Measurements from ENCODE around the gene CD84. TPM values are rescaled to one million over a fixed set of nuclear protein-coding genes. Genes with fewer than 3 reads are reported as not detected.
"Not testable (repeated sequence)": the region's sequence is repeated elsewhere in the genome, so short reads cannot be mapped to it uniquely, and the experiment has no call there.

The CD84 gene
- total RNA-seq, 3 donors from 2014 or later (not counting 1 experiment from before 2014, with no cell fraction given), result 11.1 to 56.7 (median 12.9) TPM

DNA sequence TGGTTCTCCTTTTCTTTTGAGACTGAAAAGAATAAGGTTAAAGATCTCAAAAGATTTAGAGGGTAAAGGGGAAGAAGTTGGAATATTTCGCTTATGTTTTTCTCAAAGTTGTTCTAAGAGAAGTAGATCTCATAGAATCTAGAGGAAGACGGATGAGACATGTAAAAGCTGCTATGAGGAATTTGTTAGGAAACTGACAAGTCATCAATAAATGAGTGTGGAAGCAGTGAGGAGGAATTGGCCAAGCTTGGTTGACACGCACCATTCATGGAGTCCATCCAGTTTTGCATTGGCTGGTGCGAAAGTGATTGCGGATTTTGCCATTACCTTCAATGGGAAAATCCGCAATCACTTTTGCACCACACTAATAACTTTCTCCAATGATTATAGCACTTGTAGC lies 76.2 kb downstream of the CD84 start:
- TF ChIP-seq, protein P1, sequence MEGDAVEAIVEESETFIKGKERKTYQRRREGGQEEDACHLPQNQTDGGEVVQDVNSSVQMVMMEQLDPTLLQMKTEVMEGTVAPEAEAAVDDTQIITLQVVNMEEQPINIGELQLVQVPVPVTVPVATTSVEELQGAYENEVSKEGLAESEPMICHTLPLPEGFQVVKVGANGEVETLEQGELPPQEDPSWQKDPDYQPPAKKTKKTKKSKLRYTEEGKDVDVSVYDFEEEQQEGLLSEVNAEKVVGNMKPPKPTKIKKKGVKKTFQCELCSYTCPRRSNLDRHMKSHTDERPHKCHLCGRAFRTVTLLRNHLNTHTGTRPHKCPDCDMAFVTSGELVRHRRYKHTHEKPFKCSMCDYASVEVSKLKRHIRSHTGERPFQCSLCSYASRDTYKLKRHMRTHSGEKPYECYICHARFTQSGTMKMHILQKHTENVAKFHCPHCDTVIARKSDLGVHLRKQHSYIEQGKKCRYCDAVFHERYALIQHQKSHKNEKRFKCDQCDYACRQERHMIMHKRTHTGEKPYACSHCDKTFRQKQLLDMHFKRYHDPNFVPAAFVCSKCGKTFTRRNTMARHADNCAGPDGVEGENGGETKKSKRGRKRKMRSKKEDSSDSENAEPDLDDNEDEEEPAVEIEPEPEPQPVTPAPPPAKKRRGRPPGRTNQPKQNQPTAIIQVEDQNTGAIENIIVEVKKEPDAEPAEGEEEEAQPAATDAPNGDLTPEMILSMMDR (IDR thresholded peaks at IDR 0.05), result no peak
- H3K4me3 Mint-ChIP-seq, result peak overlapping the region; percentile 7
- intact Hi-C loops (cut with micrococcal nuclease), result no loop called here

DNA sequence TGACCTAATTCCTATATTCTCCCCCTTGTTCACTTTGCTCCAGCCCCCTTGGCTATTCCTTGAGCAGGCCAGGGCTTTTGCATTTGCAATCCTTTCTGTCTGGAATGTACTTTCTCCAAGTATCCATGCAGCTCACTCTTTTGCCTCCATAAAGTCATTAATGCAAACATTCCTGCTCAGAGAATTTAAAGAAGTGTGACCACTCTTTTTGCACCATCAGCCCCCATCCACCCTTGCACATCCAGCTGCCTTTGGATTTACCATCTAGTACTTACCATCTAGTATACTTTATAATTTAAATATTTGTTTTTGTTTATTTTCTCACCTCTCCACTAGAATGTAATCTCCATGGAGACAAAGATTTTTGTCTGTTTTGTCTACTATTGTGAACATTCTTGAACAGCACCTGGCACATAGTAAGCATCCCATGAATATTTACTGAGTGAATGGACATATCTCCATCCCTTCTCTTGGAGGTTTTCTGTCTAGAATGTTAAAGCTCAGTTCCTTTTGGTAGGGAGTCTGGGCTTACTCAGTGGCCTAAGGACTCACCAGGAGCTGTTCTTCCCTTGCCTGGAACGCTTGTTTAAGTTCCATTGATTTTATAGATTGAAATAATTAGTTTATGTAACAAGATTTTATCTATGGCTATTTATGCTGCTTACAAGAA lies 78.8 kb downstream of the CD84 start:
- peaks cover 23% of the 10 kb centered on the region for H3K36me3 Mint-ChIP-seq
- no peaks in the 10 kb centered on the region for H3K27me3 ChIP-seq (ENCODE audit: control insufficient read depth, insufficient read depth, low read length)
- peaks cover 3% of the 10 kb centered on the region for H3K9me3 ChIP-seq (ENCODE audit: control insufficient read depth, insufficient read depth, low read length)
- H3K36me3 ChIP-seq (ENCODE audit: control insufficient read depth, insufficient read depth, low read length), result peaks cover 21% of the 10 kb centered on the region
- peak overlapping the region; percentile 67 to 93 for H3K27ac Mint-ChIP-seq
- H3K9me3 Mint-ChIP-seq, result peaks cover 0 to under 1% of the 10 kb centered on the region in 2 donors
- ATAC-seq, result no peak
- WGBS (ENCODE audit: insufficient coverage), result 95% methylated on average over 1 of the region's 1 CpG
- DNase-seq, result no peak
- intact Hi-C loops (cut with micrococcal nuclease), result no loop called here
- no peaks in the 10 kb centered on the region for H3K27me3 Mint-ChIP-seq (ENCODE audit: low read depth in 2 of 2)
- TF ChIP-seq, protein P1 (IDR thresholded peaks at IDR 0.05), result no peak
- H3K27ac ChIP-seq (ENCODE audit: low read length), result no peak overlapping the region
- peaks cover 69 to 73% of the 10 kb centered on the region in 2 donors for H3K4me1 Mint-ChIP-seq
- H3K4me1 ChIP-seq (ENCODE audit: control insufficient read depth, insufficient read depth, low read length), result peaks cover 16% of the 10 kb centered on the region
- H3K4me3 ChIP-seq (ENCODE audit: low read length), result no peak overlapping the region
- no peak overlapping the region for H3K4me3 Mint-ChIP-seq

More for the DNA sequence above, 76.2 kb downstream of the CD84 start:
- Mint-ChIP-seq H3K27me3 (ENCODE audit: low read depth in 2 of 2) (no peaks in the 10 kb centered on the region), H3K27ac (peak overlapping the region; percentile 57 to 93), H3K36me3 (peaks cover 45% of the 10 kb centered on the region), H3K9me3 (peaks cover 9 to 16% of the 10 kb centered on the region in 2 donors), H3K4me1 (peaks cover 62 to 84% of the 10 kb centered on the region in 2 donors)
- peaks cover 19% of the 10 kb centered on the region for H3K36me3 ChIP-seq (ENCODE audit: control insufficient read depth, insufficient read depth, low read length)
- no peaks in the 10 kb centered on the region for H3K27me3 ChIP-seq (ENCODE audit: control insufficient read depth, insufficient read depth, low read length)
- no peak overlapping the region for H3K4me3 ChIP-seq (ENCODE audit: low read length)
- H3K9me3 ChIP-seq (ENCODE audit: control insufficient read depth, insufficient read depth, low read length), result peaks cover 4% of the 10 kb centered on the region
- WGBS (ENCODE audit: insufficient coverage), result over 99% methylated on average over 6 of the region's 6 CpGs
- ATAC-seq, result no peak
- peaks cover 16% of the 10 kb centered on the region for H3K4me1 ChIP-seq (ENCODE audit: control insufficient read depth, insufficient read depth, low read length)
- DNase-seq, result no peak
- no peak overlapping the region for H3K27ac ChIP-seq (ENCODE audit: low read length)

DNA sequence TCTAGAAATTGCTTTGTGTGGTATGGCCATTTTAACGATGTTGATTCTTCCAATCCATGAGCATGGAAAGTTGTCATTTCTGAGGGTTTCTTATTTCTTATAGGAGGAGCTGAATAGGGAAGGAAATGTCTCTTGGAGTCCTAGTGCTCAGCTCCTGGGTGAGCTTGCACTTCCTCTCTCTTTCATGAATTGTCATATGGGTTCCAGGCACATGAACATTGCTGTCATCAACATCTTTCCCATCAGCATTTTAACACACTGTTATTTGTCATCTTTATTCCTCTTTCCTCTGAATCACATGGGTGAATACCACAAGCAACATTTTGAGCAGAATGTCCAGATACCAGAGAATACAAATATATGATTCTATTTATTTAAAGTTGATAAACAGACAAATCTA lies 79.7 kb downstream of the CD84 start:
- Mint-ChIP-seq H3K27me3 (ENCODE audit: low read depth in 2 of 2) (no peaks in the 10 kb centered on the region), H3K27ac (peak overlapping the region; percentile 67 to 93), H3K4me3 (no peak overlapping the region), H3K9me3 (no peaks in the 10 kb centered on the region), H3K4me1 (peaks cover 72 to 76% of the 10 kb centered on the region in 2 donors), H3K36me3 (peaks cover 21% of the 10 kb centered on the region)
- TF ChIP-seq, protein P1 (IDR thresholded peaks at IDR 0.05), result no peak
- Histone ChIP-seq H3K4me1 (ENCODE audit: control insufficient read depth, insufficient read depth, low read length) (peaks cover 16% of the 10 kb centered on the region), H3K27me3 (ENCODE audit: control insufficient read depth, insufficient read depth, low read length) (no peaks in the 10 kb centered on the region), H3K4me3 (ENCODE audit: low read length) (no peak overlapping the region), H3K36me3 (ENCODE audit: control insufficient read depth, insufficient read depth, low read length) (peaks cover 27% of the 10 kb centered on the region), H3K27ac (ENCODE audit: low read length) (no peak overlapping the region), H3K9me3 (ENCODE audit: control insufficient read depth, insufficient read depth, low read length) (no peaks in the 10 kb centered on the region)
- WGBS (ENCODE audit: insufficient coverage), result 86% methylated on average over 1 of the region's 1 CpG
- intact Hi-C loops (cut with micrococcal nuclease), result no loop called here
- DNase-seq (no peak), ATAC-seq (no peak)

DNA sequence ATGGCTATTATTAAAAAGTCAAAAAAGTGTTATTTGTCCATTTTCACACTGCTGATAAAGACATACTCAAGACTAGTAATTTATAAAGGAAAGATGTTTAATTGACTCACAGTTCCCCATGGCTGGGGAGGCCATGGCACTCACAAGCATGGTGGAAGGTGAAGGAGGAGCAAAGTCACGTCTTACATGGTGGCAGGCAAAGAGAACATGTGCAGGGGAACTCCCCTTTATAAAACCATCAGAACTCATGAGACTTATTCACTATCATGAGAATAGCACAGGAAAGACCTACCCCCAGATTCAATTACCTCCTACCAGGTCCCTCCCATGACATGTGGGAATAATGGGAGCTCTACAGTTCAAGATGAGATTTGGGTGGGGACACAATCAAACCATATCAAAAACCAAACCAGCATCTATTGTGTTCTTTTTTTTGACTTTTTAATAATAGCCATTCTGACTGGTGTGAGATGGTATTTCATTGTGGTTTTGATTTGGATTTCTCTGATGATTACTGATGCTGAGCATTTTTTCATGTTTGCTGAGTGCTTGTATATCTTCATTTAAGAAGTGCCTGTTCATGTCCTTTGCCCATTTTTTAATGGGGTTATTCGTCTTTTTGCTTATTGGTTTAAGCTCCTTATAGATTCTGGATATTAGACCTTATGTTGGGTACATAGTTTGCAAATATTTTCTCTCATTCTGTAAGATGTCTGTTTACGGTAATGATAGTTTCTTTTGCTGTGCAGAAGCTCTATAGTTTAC lies 80.8 kb downstream of the CD84 start:
- 100% methylated on average over 2 of the region's 3 CpGs for WGBS (ENCODE audit: insufficient coverage)
- H3K9me3 ChIP-seq (ENCODE audit: control insufficient read depth, insufficient read depth, low read length); DNase-seq; H3K4me3 ChIP-seq (ENCODE audit: low read length); ATAC-seq; H3K27me3 Mint-ChIP-seq (ENCODE audit: low read depth in 2 of 2); H3K27ac ChIP-seq (ENCODE audit: low read length); H3K4me3 Mint-ChIP-seq; H3K9me3 Mint-ChIP-seq; intact Hi-C loops (cut with micrococcal nuclease); H3K27me3 ChIP-seq (ENCODE audit: control insufficient read depth, insufficient read depth, low read length): not testable (repeated sequence)
- Mint-ChIP-seq H3K4me1 (peaks cover 66 to 69% of the 10 kb centered on the region in 2 donors), H3K36me3 (peaks cover 25% of the 10 kb centered on the region), H3K27ac (peak overlapping the region; percentile 64 to 93)
- Histone ChIP-seq H3K36me3 (ENCODE audit: control insufficient read depth, insufficient read depth, low read length) (peaks cover 38% of the 10 kb centered on the region), H3K4me1 (ENCODE audit: control insufficient read depth, insufficient read depth, low read length) (peaks cover 12% of the 10 kb centered on the region)

Data from natural killer cell (primary cell).